Immature natural killer cell (primary cell): ENCODE data around the gene IL17A. TPM values are rescaled to one million over a fixed set of nuclear protein-coding genes. Genes with fewer than 3 reads are reported as not detected.

Experiments
- DNase-seq, 3 donors: peaks; one replicate each; pipeline ENCODE4 v3.0.0; 2022; ENCODE audit warnings: mixed read lengths in 1 of 3
- H3K27ac Mint-ChIP-seq, 6 donors: one replicate each; pipeline ENCODE4 v1.8.0; 2020; ENCODE audit warnings: mixed read lengths in 6 of 6, mild to moderate bottlenecking in 5 of 6, inconsistent platforms in 4 of 6, moderate library complexity in 3 of 6
- H3K27me3 Mint-ChIP-seq, 3 donors: one replicate each; pipeline ENCODE4 v1.8.0; 2020 to 2021; ENCODE audit warnings: low read depth in 3 of 3, mild to moderate bottlenecking in 3 of 3, mixed read lengths in 3 of 3, moderate library complexity in 3 of 3, inconsistent platforms in 1 of 3
- H3K36me3 Mint-ChIP-seq, 3 donors: one replicate each; pipeline ENCODE4 v1.8.0; 2020; ENCODE audit warnings: mixed read lengths in 3 of 3, inconsistent platforms in 2 of 3, mild to moderate bottlenecking in 2 of 3
- H3K4me1 Mint-ChIP-seq, 2 donors: one replicate each; pipeline ENCODE4 v1.8.0; 2020; ENCODE audit warnings: inconsistent platforms in 2 of 2, mild to moderate bottlenecking in 2 of 2, mixed read lengths in 2 of 2, moderate library complexity in 1 of 2
- H3K4me3 Mint-ChIP-seq, 5 donors: one replicate each; pipeline ENCODE4 v1.8.0; 2020; ENCODE audit warnings: mild to moderate bottlenecking in 5 of 5, mixed read lengths in 5 of 5, inconsistent platforms in 3 of 5, moderate library complexity in 3 of 5
- H3K9me3 Mint-ChIP-seq, 6 donors: one replicate each; pipeline ENCODE4 v1.8.0; 2020; ENCODE audit warnings: mild to moderate bottlenecking in 6 of 6, mixed read lengths in 6 of 6, inconsistent platforms in 4 of 6, moderate library complexity in 3 of 6
- polyA plus RNA-seq, 3 donors: library from polyadenylated mRNA; unstranded; fragments of 300-500 nt; fragmentation: Illumina TruSeq; gene quantifications; one replicate each; pipeline ENCODE4 v1.2.3, GENCODE V29; 2021

IL17A gene
- polyA plus RNA-seq: under 1 TPM in 1 of 3 donors, not detected in 2; 0.19 TPM

DNA sequence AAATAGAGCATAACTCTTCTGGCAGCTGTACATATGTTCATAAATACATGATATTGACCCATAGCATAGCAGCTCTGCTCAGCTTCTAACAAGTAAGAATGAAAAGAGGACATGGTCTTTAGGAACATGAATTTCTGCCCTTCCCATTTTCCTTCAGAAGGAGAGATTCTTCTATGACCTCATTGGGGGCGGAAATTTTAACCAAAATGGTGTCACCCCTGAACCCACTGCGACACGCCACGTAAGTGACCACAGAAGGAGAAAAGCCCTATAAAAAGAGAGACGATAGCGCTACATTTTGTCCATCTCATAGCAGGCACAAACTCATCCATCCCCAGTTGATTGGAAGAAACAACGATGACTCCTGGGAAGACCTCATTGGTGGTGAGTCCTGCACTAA lies at the start of gene IL17A:
Gene IL17A (plus strand): TSS at position 301 of the 400 bp plus-strand sequence. CDS start 57 bp downstream, at position 358.
- H3K36me3 Mint-ChIP-seq: no peaks in the 10 kb centered on the region
- no peaks in the 10 kb centered on the region for H3K9me3 Mint-ChIP-seq
- H3K4me1 Mint-ChIP-seq: peaks cover 3 to 5% of the 10 kb centered on the region in 2 donors
- H3K27me3 Mint-ChIP-seq: peaks cover 6 to 15% (median 10%) of the 10 kb centered on the region in 3 donors
- no peak within 1 kb of the TSS for H3K4me3 Mint-ChIP-seq
- no peak for DNase-seq
- H3K27ac Mint-ChIP-seq: no peak within 1 kb of the TSS

DNA sequence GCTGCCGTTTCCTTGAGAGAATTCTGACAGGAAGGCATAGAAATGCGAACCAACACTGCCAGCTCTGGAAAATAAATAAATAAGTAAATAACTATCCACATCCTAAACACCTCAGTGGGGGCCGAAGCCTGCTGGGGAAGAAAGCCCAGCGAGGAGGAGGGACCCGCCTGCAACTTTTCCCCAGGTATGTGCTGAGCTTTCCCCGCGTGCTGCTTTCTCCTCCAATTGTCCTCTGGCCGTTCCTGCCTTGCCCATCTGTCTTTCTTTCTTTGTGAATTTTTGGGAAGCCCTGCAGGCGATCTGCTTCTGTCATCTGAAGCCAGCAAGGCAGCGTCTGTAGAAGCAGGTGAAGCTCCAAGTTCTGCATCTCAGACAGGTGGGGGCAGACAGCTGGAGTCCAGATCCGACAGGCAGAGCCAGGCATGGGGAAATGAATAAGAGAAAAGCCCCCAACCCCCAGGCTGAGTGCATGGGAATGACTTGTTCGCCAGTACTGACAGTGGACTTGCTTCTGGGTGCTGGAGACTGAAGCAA lies 49.2 kb upstream of the IL17A start:
- Mint-ChIP-seq H3K9me3 (peaks cover 0 to 3% (median 0%) of the 10 kb centered on the region in 6 donors), H3K27me3 (peaks cover 4 to 11% (median 8%) of the 10 kb centered on the region in 3 donors), H3K4me1 (no peaks in the 10 kb centered on the region), H3K27ac (no peak overlapping the region), H3K4me3 (no peak overlapping the region), H3K36me3 (no peaks in the 10 kb centered on the region)
- no peak for DNase-seq

GRCh38 chr6:52138284-52138683 lies 47.9 kb upstream of the IL17A start:
- Mint-ChIP-seq H3K4me1 (no peaks in the 10 kb centered on the region), H3K27ac (no peak overlapping the region), H3K27me3 (peaks cover 7 to 15% (median 11%) of the 10 kb centered on the region in 3 donors), H3K9me3 (peaks cover 0 to 3% (median 0%) of the 10 kb centered on the region in 6 donors), H3K36me3 (no peaks in the 10 kb centered on the region), H3K4me3 (no peak overlapping the region)
- DNase-seq: no peak

DNA sequence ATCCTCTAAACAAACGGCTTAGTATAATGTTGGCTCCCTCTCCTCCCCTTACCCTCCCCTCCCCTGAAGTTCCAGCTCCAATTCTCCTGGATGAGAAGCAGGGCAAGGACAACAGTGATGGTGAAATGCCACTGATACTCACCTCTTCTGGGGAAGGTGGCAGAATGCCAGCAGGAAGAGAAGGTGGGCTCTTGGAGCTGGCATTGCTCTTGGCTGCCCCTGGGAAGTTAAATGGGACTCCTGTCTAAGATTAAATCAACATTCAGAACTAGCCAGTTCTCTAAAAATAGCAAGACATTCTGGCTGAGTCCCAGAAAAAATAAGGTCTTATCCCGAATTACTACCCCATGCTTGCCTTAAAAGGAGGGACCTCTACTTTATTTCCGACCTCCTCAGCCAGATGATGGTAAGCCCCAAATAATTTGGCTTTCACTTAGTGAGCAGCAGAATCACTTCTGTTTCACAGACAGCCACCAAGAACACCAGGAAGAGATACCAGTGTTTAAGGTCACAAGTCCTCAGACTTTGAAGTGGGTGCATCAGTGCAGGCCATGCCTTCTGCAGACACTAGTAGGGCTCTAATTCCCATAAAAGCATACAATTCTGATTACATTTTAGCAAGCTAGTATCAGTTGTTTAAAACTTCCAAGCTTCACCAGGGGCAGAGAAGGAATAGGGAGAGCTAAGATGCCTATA lies 46.0 kb upstream of the IL17A start:
- H3K4me1 Mint-ChIP-seq: no peaks in the 10 kb centered on the region
- no peak overlapping the region for H3K4me3 Mint-ChIP-seq
- no peak for DNase-seq
- peaks cover 7 to 21% (median 13%) of the 10 kb centered on the region in 3 donors for H3K27me3 Mint-ChIP-seq
- no peak overlapping the region for H3K27ac Mint-ChIP-seq
- peaks cover 0 to 6% (median 0%) of the 10 kb centered on the region in 6 donors for H3K9me3 Mint-ChIP-seq
- H3K36me3 Mint-ChIP-seq: no peaks in the 10 kb centered on the region

DNA sequence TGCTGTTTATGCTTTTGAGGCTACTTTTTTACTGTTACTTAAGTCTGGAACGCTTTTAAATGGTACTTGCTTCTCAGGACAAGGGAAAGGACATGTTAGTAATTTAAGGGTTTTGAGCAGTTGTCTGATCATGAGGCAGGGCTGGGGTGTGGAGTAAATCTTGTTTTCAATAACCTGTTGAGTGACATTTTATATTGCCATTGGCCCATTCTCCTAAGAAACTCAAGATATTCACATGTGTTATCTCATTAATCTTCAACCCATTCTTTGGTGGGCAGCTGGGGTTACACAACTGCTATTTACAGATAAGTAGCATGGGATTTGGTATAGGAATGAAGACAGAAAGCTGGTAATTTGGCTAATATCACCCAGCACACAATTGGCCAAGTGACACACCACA lies 44.6 kb upstream of the IL17A start:
- no peaks in the 10 kb centered on the region for H3K36me3 Mint-ChIP-seq
- H3K27me3 Mint-ChIP-seq: peaks cover 7 to 25% (median 13%) of the 10 kb centered on the region in 3 donors
- H3K9me3 Mint-ChIP-seq: peaks cover 0 to 6% (median 0%) of the 10 kb centered on the region in 6 donors
- no peak overlapping the region for H3K4me3 Mint-ChIP-seq
- DNase-seq: no peak
- H3K27ac Mint-ChIP-seq: no peak overlapping the region
- no peaks in the 10 kb centered on the region for H3K4me1 Mint-ChIP-seq

GRCh38 chr6:52142556-52142955 lies 43.6 kb upstream of the IL17A start:
- no peak for DNase-seq
- peaks cover 0 to 6% (median 0%) of the 10 kb centered on the region in 6 donors for H3K9me3 Mint-ChIP-seq
- H3K36me3 Mint-ChIP-seq: no peaks in the 10 kb centered on the region
- no peaks in the 10 kb centered on the region for H3K4me1 Mint-ChIP-seq
- peaks cover 7 to 21% (median 13%) of the 10 kb centered on the region in 3 donors for H3K27me3 Mint-ChIP-seq
- no peak overlapping the region for H3K4me3 Mint-ChIP-seq
- no peak overlapping the region for H3K27ac Mint-ChIP-seq

DNA sequence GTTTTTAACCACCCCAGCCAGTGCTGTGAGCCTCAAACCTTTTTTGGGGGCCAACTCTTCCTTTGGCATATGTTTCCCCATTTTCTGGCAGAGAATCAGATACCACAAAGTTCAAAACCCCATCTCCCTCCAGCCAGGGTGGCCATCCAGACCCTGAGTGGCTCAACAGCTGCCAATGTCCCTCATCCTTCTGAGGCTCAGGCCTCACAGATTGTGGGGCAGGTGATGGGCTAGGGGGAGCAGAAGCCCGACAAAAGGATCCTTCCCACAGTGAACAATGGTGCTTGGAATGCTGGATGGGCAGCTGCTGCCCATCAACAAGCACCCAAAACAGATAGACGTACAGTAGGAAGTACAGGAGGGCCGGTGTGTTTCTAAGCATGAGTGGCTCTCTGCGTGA lies 42.6 kb upstream of the IL17A start:
- Mint-ChIP-seq H3K9me3 (peaks cover 0 to 6% (median 0%) of the 10 kb centered on the region in 6 donors), H3K27me3 (peaks cover 3 to 21% (median 13%) of the 10 kb centered on the region in 3 donors), H3K4me1 (no peaks in the 10 kb centered on the region), H3K27ac (no peak overlapping the region), H3K36me3 (no peaks in the 10 kb centered on the region), H3K4me3 (no peak overlapping the region)
- no peak for DNase-seq

DNA sequence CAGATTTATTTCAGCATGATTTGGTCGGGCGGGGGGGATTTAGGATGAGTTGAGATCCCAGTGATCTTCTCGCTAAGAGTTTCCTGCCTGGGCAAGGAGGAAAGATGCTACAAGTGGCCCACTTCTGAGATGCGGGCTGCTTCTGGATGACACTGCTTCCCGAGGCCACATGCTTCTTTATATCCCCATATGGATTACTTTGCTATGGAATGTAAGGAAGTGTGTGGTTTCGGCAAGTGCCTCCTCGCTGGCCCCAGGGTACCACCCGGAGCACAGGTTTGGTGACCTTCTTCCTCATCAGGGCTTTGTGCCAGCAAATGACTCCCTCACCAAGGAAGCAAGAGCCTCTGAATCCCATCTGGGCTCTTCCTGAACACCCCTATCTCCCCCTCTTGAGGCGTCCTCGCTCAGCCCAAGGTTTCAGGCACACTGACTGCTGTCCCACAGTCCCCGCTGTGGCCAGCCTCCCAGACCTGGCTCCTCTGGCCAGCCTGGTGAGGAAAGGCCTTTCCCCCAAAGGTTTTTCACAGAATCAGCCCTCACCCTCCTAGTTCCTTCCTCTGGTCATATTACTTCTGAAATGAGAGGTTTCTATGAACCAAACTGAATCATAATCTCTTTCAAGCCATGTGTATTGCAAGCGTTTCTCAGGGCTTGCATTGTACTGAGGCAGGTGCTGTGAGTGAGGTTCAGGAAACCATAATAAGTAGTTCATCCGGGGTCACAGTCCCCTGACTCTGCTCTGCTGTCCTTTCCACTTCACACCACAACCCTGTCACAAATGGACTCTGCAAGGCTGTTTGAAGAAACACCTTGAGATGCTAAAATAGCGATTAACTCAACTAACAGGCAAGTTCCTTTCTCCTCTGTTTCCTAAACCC lies 41.7 kb upstream of the IL17A start:
- Mint-ChIP-seq H3K4me1 (no peaks in the 10 kb centered on the region), H3K27ac (no peak overlapping the region), H3K9me3 (peaks cover 0 to 3% (median 0%) of the 10 kb centered on the region in 6 donors), H3K36me3 (no peaks in the 10 kb centered on the region), H3K4me3 (no peak overlapping the region), H3K27me3 (peaks cover 3 to 21% (median 12%) of the 10 kb centered on the region in 3 donors)
- DNase-seq: no peak

- H3K4me3 Mint-ChIP-seq: no peak overlapping the region
- no peak overlapping the region for H3K27ac Mint-ChIP-seq
- DNase-seq: no peak
- H3K36me3 Mint-ChIP-seq: no peaks in the 10 kb centered on the region
- H3K27me3 Mint-ChIP-seq: peaks cover 6 to 19% (median 16%) of the 10 kb centered on the region in 3 donors
- peaks cover 0 to 3% (median 0%) of the 10 kb centered on the region in 6 donors for H3K9me3 Mint-ChIP-seq
- no peaks in the 10 kb centered on the region for H3K4me1 Mint-ChIP-seq
Observed at GRCh38 chr6:52146851-52147445, 39.2 kb upstream of the IL17A start.

DNA sequence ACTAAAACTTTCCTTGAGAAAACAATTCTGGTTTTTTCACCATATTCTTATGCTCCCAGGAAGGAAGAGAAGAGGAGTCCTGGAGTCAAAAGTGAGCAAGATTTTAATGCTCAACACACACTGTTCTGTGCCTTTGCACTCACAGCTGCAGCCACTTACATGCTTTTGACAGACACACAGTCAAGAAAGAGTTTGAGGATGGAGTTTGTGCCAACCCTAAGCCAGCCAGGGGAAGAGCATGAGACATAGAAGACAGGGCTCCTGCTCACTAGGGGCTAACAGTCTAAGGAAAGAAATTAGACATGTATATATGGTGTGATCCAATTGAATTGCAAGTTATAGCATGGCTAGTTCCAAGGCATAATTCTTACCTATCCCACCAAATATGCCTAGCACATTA lies 37.1 kb upstream of the IL17A start:
- no peaks in the 10 kb centered on the region for H3K36me3 Mint-ChIP-seq
- H3K9me3 Mint-ChIP-seq: no peaks in the 10 kb centered on the region
- H3K4me1 Mint-ChIP-seq: no peaks in the 10 kb centered on the region
- H3K4me3 Mint-ChIP-seq: no peak overlapping the region
- no peak overlapping the region for H3K27ac Mint-ChIP-seq
- peaks cover 7 to 16% (median 12%) of the 10 kb centered on the region in 3 donors for H3K27me3 Mint-ChIP-seq
- DNase-seq: no peak

GRCh38 chr6:52149949-52150348 lies 36.2 kb upstream of the IL17A start:
- H3K4me3 Mint-ChIP-seq: no peak overlapping the region
- peaks cover 7 to 15% (median 12%) of the 10 kb centered on the region in 3 donors for H3K27me3 Mint-ChIP-seq
- no peaks in the 10 kb centered on the region for H3K9me3 Mint-ChIP-seq
- H3K36me3 Mint-ChIP-seq: no peaks in the 10 kb centered on the region
- peaks cover 0 to 2% of the 10 kb centered on the region in 2 donors for H3K4me1 Mint-ChIP-seq
- no peak for DNase-seq
- H3K27ac Mint-ChIP-seq: no peak overlapping the region

DNA sequence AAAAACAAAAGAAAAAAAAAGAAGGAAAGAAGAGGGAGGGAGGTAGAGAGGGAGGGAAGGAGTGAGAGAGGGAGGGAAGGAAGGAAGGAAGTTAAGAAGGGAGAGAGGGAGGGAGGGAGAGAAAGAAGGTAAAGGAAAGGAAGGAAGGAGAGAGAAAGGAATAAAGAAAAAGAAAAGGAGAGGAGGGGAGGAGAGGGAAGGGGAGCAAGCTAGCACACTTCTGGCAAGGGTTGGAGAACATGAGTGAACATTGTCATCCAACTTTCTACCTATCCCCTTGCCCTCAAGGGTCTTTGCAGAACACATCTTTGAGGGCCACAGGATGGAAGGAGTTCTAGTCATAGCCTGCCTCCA lies 34.1 kb upstream of the IL17A start:
- H3K27ac Mint-ChIP-seq: no peak overlapping the region
- no peak for DNase-seq
- H3K4me1 Mint-ChIP-seq: peaks cover 17 to 22% of the 10 kb centered on the region in 2 donors
- no peaks in the 10 kb centered on the region for H3K36me3 Mint-ChIP-seq
- no peak overlapping the region for H3K4me3 Mint-ChIP-seq
- peaks cover 12 to 16% (median 15%) of the 10 kb centered on the region in 3 donors for H3K27me3 Mint-ChIP-seq
- no peaks in the 10 kb centered on the region for H3K9me3 Mint-ChIP-seq

DNA sequence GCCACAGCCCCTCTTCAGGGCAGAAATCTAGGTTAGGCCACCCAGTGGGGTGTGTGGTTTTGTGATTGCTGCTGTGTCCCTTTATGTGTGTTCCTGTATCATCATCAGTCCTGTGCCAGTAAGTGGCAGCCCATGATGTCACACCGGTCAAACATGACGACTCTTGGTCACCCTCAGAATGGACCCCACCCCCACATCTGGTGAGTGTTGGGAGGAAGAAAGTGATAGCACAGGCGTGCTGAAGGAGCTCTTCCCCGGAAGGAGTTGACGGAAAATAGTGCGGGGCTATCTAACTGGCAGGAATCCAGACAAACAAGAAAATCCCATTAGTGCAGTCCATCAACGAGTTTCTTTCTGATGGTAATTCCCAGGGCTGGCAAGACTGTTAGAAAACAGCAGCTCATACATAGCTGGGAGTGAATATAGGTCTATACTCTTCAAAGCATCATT lies 33.4 kb upstream of the IL17A start:
- H3K4me1 Mint-ChIP-seq: peaks cover 17 to 22% of the 10 kb centered on the region in 2 donors
- H3K27ac Mint-ChIP-seq: no peak overlapping the region
- H3K36me3 Mint-ChIP-seq: no peaks in the 10 kb centered on the region
- no peak for DNase-seq
- peaks cover 15 to 16% (median 16%) of the 10 kb centered on the region in 3 donors for H3K27me3 Mint-ChIP-seq
- H3K4me3 Mint-ChIP-seq: no peak overlapping the region
- H3K9me3 Mint-ChIP-seq: no peaks in the 10 kb centered on the region
